K562 (cell line): ENCODE data around the gene FAM200A. TPM values are rescaled to one million over a fixed set of nuclear protein-coding genes. Genes with fewer than 3 reads are reported as not detected.

Experiments used
- CC2D1A ChIP-seq: fragments of 450-650 bp; IDR thresholded peaks from 2 replicates; pipeline ENCODE4 v1.6.1; 2017; ENCODE audit warnings: mild to moderate bottlenecking
- ELF1 ChIP-seq: fragments of 200-800 bp; sonication (Bioruptor generic); IDR thresholded peaks from 2 replicates; pipeline ENCODE4 v1.6.1; 2016; ENCODE audit warnings: missing genetic modification characterization, missing compliant biosample characterization
- HNRNPH1 ChIP-seq: fragments of 200-400 bp; formaldehyde crosslinking; optimal IDR thresholded peaks from 2 replicates; pipeline ENCODE3; 2017; ENCODE audit warnings: low read depth, mild to moderate bottlenecking, low read length, moderate library complexity
- HOXB6 ChIP-seq: fragments of 250-450 bp; sonication (Bioruptor Pico); IDR thresholded peaks from 2 replicates; pipeline ENCODE4 v1.5.1; 2022; ENCODE audit warnings: mild to moderate bottlenecking, borderline replicate concordance
- JUN ChIP-seq, 2 experiments: sonication (generic) in 1 of 2; formaldehyde crosslinking in 1 of 2; IDR thresholded peaks; 2 replicates each; pipeline versions ENCODE4 v1.6.1 to v1.8.0; 2012 to 2022; ENCODE audit warnings: borderline replicate concordance in 2 of 2, mild to moderate bottlenecking in 2 of 2, improper control_type of control experiment in 1 of 2, low read depth in 1 of 2, low read length in 1 of 2, missing genetic modification reagents in 1 of 2
- KAT7 ChIP-seq: sonication (generic); formaldehyde crosslinking; IDR thresholded peaks from 2 replicates; pipeline ENCODE4 v1.8.0; 2022; ENCODE audit warnings: missing genetic modification reagents, mild to moderate bottlenecking, borderline replicate concordance
- MLLT1 ChIP-seq, 2 experiments: fragments of 450-650 bp; IDR thresholded peaks; 2 replicates each; pipeline ENCODE4 v1.6.1; 2016
- PURB ChIP-seq: sonication (generic); formaldehyde crosslinking; IDR thresholded peaks from 2 replicates; pipeline ENCODE4 v1.9.0; 2021; ENCODE audit warnings: low read depth, mild to moderate bottlenecking, missing genetic modification reagents
- RBFOX2 ChIP-seq: fragments of 200-400 bp; formaldehyde crosslinking; IDR thresholded peaks from 2 replicates; pipeline ENCODE4 v1.6.1; 2017; ENCODE audit warnings: low read depth, mild to moderate bottlenecking, low read length, moderate library complexity
- ZNF511 ChIP-seq: sonication (generic); formaldehyde crosslinking; IDR thresholded peaks from 2 replicates; pipeline ENCODE4 v1.8.0; 2022; ENCODE audit warnings: mild to moderate bottlenecking, missing genetic modification reagents
- polyA plus RNA-seq, 8 experiments: library from polyadenylated mRNA; depleted of rRNA in 4 of 8; stranded (reverse) in 5 of 8; unstranded in 3 of 8; fragments of >200 nt; fragmentation: Nextera tagmentation in 2 of 8; fragmentation: Illumina TruSeq in 1 of 8; extraction: Ambion mirVana in 2 of 8; extraction: Trizol in 1 of 8; gene quantifications; 2 replicates each; pipeline versions ENCODE4 v1.2.1 to v1.2.3, GENCODE V29; 2011 to 2014; ENCODE audit warnings: inconsistent platforms in 1 of 8, missing spikeins in 1 of 8
- total RNA-seq, 7 experiments: library from RNA; depleted of rRNA in 6 of 7; stranded (reverse); fragments of >200 nt in 6 of 7; fragmentation: Illumina TruSeq in 2 of 7; extraction: Trizol in 2 of 7; gene quantifications; 2 replicates each; pipeline versions ENCODE4 v1.2.1 to v1.2.3, GENCODE V29; 2011 to 2021; ENCODE audit warnings: low replicate concordance in 1 of 7
- TF ChIP-seq, protein P1 (sequence below), 2 experiments: fragments of 450-650 bp; IDR thresholded peaks; 2 replicates each; pipeline ENCODE4 v1.6.1; 2018; ENCODE audit warnings: mild to moderate bottlenecking in 2 of 2, low read depth in 1 of 2; ENCODE audit not compliant: partially characterized antibody in 2 of 2
- TF ChIP-seq, protein P2 (sequence below): fragments of 450-650 bp; formaldehyde crosslinking; IDR thresholded peaks from 2 replicates; pipeline ENCODE4 v1.4.0; 2022; ENCODE audit warnings: missing genetic modification characterization
- TF ChIP-seq, protein P3 (sequence below): sonication (generic); formaldehyde crosslinking; IDR thresholded peaks from 2 replicates; pipeline ENCODE4 v1.8.1; 2023; ENCODE audit warnings: mild to moderate bottlenecking, missing genetic modification reagents

FAM200A gene
- total and polyA plus RNA-seq, 9 of the 15 experiments (the other 6 are each of a cell fraction or from before 2014, with no cell fraction given), result 3.3 to 11.2 (median 8.3) TPM

DNA sequence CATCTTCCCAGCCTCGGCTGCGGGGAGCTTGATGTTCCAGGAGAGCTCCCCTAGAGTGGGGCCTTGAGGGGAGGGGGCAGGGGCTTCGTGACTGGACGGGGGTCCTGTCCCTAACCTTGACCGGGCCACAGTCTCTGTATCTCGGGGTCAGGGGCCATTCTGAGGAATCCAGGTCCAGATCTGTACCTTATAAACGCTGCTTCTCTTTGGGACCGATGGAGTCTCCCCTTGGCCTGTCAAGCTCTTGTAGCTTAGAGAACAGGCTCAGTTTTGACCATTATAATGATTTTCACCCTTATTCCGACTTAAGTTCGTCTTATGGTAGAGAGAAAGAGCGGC is 46.6 kb downstream of the FAM200A start (continued):
- TF ChIP-seq HOXB6 (no peak), CC2D1A (0 out of 2 replicates have a peak, but pooled peaks have one; percentile 0), KAT7 (CRISPR knock-in tag) (0 out of 2 replicates have a peak, but pooled peaks have one; percentile 50), ZNF511 (CRISPR knock-in tag) (0 out of 2 replicates have a peak, but pooled peaks have one; percentile 6), PURB (no peak), JUN (IDR thresholded peaks at IDR 0.05; ENCODE audit: borderline replicate concordance, low read depth, low read length) (no peak), JUN (CRISPR knock-in tag; IDR thresholded peaks at IDR 0.05; ENCODE audit: borderline replicate concordance) (no peak), ELF1 (tag) (peak; percentile 44; the same call in 1 of the 2 replicates), MLLT1 (IDR thresholded peaks at IDR 0.05) (peak in 1 of 2 experiments; percentile 25; a peak in 1 of 4 replicates), HNRNPH1 (no peak), RBFOX2 (peak; percentile 62)
- TF ChIP-seq, protein P1, sequence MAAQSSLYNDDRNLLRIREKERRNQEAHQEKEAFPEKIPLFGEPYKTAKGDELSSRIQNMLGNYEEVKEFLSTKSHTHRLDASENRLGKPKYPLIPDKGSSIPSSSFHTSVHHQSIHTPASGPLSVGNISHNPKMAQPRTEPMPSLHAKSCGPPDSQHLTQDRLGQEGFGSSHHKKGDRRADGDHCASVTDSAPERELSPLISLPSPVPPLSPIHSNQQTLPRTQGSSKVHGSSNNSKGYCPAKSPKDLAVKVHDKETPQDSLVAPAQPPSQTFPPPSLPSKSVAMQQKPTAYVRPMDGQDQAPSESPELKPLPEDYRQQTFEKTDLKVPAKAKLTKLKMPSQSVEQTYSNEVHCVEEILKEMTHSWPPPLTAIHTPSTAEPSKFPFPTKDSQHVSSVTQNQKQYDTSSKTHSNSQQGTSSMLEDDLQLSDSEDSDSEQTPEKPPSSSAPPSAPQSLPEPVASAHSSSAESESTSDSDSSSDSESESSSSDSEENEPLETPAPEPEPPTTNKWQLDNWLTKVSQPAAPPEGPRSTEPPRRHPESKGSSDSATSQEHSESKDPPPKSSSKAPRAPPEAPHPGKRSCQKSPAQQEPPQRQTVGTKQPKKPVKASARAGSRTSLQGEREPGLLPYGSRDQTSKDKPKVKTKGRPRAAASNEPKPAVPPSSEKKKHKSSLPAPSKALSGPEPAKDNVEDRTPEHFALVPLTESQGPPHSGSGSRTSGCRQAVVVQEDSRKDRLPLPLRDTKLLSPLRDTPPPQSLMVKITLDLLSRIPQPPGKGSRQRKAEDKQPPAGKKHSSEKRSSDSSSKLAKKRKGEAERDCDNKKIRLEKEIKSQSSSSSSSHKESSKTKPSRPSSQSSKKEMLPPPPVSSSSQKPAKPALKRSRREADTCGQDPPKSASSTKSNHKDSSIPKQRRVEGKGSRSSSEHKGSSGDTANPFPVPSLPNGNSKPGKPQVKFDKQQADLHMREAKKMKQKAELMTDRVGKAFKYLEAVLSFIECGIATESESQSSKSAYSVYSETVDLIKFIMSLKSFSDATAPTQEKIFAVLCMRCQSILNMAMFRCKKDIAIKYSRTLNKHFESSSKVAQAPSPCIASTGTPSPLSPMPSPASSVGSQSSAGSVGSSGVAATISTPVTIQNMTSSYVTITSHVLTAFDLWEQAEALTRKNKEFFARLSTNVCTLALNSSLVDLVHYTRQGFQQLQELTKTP (IDR thresholded peaks at IDR 0.05; ENCODE audit: low read depth in 1 of 2, partially characterized antibody in 2 of 2), result peak in 1 of 2 experiments; percentile 47
- TF ChIP-seq, protein P2, sequence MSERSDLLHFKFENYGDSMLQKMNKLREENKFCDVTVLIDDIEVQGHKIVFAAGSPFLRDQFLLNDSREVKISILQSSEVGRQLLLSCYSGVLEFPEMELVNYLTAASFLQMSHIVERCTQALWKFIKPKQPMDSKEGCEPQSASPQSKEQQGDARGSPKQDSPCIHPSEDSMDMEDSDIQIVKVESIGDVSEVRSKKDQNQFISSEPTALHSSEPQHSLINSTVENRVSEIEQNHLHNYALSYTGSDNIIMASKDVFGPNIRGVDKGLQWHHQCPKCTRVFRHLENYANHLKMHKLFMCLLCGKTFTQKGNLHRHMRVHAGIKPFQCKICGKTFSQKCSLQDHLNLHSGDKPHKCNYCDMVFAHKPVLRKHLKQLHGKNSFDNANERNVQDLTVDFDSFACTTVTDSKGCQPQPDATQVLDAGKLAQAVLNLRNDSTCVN (CRISPR knock-in tag), result no peak
- TF ChIP-seq, protein P3, sequence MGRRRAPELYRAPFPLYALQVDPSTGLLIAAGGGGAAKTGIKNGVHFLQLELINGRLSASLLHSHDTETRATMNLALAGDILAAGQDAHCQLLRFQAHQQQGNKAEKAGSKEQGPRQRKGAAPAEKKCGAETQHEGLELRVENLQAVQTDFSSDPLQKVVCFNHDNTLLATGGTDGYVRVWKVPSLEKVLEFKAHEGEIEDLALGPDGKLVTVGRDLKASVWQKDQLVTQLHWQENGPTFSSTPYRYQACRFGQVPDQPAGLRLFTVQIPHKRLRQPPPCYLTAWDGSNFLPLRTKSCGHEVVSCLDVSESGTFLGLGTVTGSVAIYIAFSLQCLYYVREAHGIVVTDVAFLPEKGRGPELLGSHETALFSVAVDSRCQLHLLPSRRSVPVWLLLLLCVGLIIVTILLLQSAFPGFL (CRISPR knock-in tag), result 0 out of 2 replicates have a peak, but pooled peaks have one; percentile 50
